GM12878 (cell line): ENCODE measurements around the gene THRB.

Experiments
- CTCF ChIP-seq, 3 experiments: IDR thresholded peaks in 2 of 3; conservative IDR thresholded peaks in 1 of 3; 2 replicates each; pipeline ENCODE4 v1.5.1; 2011; ENCODE audit warnings: low read depth in 3 of 3, low read length in 3 of 3, mild to moderate bottlenecking in 3 of 3, control low read depth in 2 of 3, moderate library complexity in 2 of 3, inconsistent platforms in 1 of 3, mixed read lengths in 1 of 3; ENCODE audit not compliant: control insufficient read depth in 2 of 3, insufficient read depth in 1 of 3; ENCODE audit errors: extremely low read depth in 1 of 3
- POLR2A ChIP-seq: IDR thresholded peaks from 2 replicates; pipeline ENCODE4 v1.6.1; 2011; ENCODE audit warnings: low read depth, mild to moderate bottlenecking, low read length
- RFX5 ChIP-seq: IDR thresholded peaks from 2 replicates; pipeline ENCODE4 v1.6.1; 2011; ENCODE audit warnings: low read depth, low read length, improper control_type of control experiment
- SUZ12 ChIP-seq: fragments of 200-600 bp; sonication (generic); IDR thresholded peaks from one replicate; pipeline ENCODE4 v1.6.1; 2018; ENCODE audit warnings: antibody characterized with exemption, mild to moderate bottlenecking; ENCODE audit not compliant: unreplicated experiment
- TAF1 ChIP-seq: IDR thresholded peaks from 2 replicates; pipeline ENCODE4 v1.6.1; 2011; ENCODE audit warnings: mild to moderate bottlenecking, low read depth, low read length, borderline replicate concordance
- YY1 ChIP-seq: IDR thresholded peaks from 2 replicates; pipeline ENCODE4 v1.6.1; 2011; ENCODE audit warnings: low read depth, mild to moderate bottlenecking, low read length
- TF ChIP-seq, protein P1 (sequence below): fragments of 450-650 bp; IDR thresholded peaks from 2 replicates; pipeline ENCODE4 v1.6.1; 2016; ENCODE audit warnings: mild to moderate bottlenecking
- TF ChIP-seq, protein P2 (sequence below): fragments of 150-350 bp; IDR thresholded peaks from 2 replicates; pipeline ENCODE4 v1.6.1; 2016; ENCODE audit warnings: low read depth, low read length

GRCh38 chr3:24306518-24306917 lies 188.1 kb downstream of the THRB start:
- no peak for TF ChIP-seq YY1
- no peak for TF ChIP-seq TAF1
- TF ChIP-seq, protein P1, sequence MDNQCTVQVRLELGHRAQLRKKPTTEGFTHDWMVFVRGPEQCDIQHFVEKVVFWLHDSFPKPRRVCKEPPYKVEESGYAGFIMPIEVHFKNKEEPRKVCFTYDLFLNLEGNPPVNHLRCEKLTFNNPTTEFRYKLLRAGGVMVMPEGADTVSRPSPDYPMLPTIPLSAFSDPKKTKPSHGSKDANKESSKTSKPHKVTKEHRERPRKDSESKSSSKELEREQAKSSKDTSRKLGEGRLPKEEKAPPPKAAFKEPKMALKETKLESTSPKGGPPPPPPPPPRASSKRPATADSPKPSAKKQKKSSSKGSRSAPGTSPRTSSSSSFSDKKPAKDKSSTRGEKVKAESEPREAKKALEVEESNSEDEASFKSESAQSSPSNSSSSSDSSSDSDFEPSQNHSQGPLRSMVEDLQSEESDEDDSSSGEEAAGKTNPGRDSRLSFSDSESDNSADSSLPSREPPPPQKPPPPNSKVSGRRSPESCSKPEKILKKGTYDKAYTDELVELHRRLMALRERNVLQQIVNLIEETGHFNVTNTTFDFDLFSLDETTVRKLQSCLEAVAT = no peak
- TF ChIP-seq, protein P2, sequence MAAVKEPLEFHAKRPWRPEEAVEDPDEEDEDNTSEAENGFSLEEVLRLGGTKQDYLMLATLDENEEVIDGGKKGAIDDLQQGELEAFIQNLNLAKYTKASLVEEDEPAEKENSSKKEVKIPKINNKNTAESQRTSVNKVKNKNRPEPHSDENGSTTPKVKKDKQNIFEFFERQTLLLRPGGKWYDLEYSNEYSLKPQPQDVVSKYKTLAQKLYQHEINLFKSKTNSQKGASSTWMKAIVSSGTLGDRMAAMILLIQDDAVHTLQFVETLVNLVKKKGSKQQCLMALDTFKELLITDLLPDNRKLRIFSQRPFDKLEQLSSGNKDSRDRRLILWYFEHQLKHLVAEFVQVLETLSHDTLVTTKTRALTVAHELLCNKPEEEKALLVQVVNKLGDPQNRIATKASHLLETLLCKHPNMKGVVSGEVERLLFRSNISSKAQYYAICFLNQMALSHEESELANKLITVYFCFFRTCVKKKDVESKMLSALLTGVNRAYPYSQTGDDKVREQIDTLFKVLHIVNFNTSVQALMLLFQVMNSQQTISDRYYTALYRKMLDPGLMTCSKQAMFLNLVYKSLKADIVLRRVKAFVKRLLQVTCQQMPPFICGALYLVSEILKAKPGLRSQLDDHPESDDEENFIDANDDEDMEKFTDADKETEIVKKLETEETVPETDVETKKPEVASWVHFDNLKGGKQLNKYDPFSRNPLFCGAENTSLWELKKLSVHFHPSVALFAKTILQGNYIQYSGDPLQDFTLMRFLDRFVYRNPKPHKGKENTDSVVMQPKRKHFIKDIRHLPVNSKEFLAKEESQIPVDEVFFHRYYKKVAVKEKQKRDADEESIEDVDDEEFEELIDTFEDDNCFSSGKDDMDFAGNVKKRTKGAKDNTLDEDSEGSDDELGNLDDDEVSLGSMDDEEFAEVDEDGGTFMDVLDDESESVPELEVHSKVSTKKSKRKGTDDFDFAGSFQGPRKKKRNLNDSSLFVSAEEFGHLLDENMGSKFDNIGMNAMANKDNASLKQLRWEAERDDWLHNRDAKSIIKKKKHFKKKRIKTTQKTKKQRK = no peak
- TF ChIP-seq SUZ12 = no peak
- TF ChIP-seq RFX5 = no peak
- no peak for TF ChIP-seq POLR2A
- TF ChIP-seq CTCF (IDR thresholded peaks at IDR 0.05 in 2 of 3, conservative IDR thresholded peaks at IDR 0.05 in 1 of 3; ENCODE audit: control insufficient read depth in 2 of 3, extremely low read depth in 1 of 3, insufficient read depth in 1 of 3, low read depth in 3 of 3, low read length in 3 of 3) = no peak
